NCI-H2171 (cell line): ENCODE measurements around the gene BCR.
A peak's percentile ranks its signal among the peaks of the same experiment; 100 is the strongest.

Experiments
- DNase-seq: peaks from one replicate; lab custom pipeline; 2025; lab: John Stamatoyannopoulos, UW

Gene BCR

DNA sequence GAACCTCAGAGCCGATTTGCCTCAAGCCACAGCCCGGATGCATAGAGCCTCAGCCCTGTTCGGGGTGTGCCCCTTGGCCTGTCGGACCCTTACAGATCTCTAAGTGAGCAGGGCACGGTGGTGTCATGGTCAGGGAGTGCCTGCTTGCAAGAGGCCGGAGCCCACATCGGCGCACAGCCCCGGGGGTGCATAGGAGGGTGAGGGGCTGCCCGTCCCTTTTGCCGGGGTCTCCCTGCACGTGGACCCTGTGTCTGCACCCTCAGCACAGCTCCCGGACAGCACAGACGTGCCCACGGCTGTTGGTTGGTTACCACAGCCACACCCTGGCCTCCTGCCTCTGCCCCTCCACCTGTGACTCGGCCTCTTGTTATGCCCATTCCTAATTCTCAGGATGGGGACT, 28.5 kb upstream of the BCR start:
- DNase-seq = no peak

DNA sequence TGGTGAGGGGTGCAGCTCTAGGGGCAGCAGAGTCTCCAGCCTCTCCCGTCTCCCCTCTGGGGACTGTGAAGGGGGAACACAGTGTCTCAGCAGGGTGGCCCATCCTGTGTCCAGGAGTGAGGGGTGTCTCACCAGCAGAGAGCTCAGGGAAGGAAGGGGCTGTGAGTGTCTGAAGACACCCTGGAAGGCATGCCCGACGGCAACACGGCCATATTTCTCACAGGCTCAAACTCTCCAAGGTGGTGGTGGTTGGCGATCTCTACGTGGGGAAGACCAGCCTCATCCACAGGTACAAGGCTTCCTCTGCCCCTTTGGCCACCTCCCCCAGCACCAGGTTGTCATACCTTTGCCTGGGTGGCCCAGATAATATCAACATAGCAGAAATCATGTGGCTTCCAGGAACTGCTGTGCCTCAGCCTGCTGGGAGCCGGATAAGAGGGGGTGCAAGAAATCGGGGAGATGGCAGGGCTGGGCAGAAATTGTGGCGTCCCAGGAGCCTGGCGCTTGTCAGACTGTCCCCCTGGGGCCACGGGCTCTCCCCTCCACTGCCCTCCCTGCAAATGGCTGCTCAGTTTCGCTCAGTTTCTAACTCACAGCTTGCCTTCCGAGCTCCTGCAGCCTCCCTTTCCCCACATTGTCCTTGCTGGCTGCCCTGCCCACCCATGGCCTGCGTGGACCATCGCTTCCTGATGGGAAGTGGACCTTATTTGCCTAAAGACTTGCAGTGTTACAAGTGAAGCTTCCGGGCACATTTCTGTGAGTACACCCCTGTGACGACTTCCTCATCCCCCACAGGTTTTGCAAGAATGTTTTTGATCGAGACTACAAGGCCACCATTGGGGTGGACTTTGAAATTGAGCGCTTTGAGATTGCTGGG, 27.8 kb upstream of the BCR start:
- DNase-seq = no peak

DNA sequence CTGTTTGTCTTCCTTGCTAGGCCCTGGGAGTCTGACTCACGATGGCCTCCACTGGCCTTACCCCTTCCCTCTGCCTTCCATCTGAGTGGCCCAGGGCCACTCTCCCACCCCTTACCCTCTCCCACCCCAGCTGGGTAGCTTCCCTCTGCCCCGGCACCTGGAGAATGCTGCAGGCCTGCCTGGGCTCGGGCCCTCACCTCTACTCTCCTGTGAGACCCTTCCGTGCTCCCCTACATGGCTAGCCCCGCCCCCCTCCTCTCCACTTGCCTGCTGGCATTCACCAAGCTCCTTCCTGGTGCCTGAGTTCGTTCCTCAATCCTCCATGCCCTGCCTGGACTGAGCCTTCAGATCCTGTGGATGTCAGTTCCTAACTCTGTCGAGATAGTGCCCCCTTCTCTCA, 26.3 kb upstream of the BCR start:
- DNase-seq = no peak

DNA sequence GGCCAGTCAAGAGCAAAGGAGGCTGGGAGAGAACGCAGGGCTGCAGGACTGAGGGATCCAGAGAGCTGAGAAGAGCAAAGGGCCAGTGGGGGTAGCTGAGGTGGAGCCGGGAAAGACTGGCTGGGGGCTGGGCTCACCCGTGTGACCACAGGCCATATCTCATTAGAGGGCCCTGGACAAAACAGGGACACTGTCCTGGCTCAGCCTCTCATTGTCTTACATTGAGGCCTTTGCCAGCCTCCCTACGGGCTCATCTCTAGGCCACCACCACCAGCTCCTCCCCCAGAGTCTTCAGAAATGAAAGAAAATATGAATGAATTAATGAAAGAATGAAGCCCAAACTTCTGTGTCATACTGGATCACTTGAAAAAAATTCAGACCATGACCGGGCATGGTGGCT, 25.8 kb upstream of the BCR start:
- DNase-seq = no peak

DNA sequence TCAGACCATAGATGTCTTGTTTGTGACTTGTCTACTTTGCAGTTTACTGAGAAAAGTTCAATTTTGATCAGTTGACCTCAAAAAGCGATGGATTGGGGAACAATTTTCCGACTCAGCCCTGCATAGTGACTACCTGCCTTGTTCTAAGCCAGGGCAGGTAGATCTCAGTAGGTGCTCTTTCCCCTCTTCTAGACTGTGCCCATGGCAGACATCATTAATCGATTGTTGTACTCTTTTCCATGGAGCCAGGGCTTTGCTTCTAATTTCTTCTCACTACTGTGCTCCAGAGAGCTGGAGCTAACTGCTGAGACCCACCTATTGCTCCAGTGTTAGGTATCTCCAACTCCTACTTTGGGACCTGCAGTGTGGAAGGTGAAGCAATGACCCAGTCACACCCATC, 25.2 kb upstream of the BCR start:
- no peak for DNase-seq

DNA sequence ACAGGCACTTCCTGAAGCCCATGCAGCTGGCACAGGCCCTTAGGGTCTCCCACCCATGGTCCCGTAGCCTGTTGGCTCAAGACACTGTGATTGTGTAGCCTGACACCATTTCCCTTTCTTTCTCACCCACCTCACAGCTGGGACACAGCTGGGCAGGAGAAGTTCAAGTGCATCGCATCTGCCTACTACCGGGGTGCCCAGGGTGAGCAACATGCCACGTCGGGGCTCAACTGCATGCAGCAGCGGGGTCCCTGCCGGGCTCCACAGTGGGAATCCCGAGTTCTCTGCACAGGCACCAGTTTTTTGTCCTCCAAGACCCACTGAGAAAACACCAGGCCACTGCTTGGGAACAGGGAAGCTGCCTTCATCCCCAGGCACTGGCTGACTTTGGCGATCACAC, 24.5 kb upstream of the BCR start:
- no peak for DNase-seq

DNA sequence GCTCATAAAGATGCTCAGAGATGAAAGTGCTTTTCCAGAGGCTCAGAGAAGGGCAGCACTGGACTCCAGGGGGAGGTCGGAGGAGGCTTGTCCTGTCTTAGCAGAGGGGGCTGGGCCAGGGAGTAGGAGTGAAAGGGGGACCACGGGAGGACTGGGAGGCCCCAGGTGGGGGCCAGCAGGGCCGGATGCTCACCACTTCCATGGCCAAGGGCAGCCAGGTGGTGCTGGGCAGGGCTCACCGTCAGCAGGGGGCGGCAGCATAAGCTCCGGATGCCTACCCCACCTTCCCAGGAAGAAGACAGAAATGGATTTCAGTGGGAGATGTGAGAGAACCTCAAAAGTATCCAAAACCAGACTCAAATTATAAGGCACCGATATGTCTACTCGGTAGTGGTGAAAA, 24.0 kb upstream of the BCR start:
- no peak for DNase-seq

DNA sequence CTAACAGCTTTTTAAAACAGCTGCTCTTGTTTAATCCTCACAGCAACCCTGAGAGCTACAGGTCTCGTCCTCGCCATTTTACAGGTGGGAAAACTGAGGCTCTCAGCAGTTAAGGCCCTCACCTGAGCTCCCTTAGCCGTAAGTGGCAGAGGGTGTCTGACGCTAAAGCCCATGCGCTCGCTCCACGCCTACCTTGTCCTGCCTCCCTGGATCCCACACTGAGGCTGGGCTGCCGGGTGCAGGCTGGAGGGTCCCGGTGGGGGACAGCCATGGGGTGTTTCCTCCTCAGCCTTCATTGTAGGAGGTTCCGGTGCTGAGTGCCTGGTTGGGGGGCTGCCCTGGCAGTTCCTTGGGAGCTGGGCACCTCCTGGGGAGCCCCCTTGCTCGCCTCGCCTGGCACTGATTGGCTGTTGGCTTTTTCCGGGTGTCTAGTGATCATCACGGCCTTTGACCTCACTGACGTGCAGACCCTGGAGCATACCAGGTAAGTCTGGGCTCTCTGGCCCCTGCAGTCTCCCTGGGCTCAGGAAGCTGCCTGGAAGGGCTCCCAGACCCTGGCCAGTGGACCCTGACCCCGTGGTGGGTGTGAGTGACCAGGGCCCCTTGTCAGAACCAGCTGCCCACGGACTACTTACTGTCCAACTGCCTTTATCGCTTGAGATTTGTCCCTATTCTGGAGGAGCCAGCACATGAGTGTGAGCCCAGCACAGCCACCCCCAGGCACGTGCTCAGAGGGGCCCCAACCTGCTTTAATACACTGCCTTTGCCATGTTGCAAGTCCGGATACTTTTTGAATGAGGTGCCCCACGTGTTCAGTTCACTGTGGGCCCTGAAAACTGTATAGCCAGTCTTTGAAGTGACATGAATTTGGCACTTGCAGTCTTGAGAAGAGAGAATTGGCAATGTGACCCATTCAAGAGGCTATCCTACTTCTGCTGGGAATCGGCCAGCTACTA, 22.5 kb upstream of the BCR start:
- no peak for DNase-seq

DNA sequence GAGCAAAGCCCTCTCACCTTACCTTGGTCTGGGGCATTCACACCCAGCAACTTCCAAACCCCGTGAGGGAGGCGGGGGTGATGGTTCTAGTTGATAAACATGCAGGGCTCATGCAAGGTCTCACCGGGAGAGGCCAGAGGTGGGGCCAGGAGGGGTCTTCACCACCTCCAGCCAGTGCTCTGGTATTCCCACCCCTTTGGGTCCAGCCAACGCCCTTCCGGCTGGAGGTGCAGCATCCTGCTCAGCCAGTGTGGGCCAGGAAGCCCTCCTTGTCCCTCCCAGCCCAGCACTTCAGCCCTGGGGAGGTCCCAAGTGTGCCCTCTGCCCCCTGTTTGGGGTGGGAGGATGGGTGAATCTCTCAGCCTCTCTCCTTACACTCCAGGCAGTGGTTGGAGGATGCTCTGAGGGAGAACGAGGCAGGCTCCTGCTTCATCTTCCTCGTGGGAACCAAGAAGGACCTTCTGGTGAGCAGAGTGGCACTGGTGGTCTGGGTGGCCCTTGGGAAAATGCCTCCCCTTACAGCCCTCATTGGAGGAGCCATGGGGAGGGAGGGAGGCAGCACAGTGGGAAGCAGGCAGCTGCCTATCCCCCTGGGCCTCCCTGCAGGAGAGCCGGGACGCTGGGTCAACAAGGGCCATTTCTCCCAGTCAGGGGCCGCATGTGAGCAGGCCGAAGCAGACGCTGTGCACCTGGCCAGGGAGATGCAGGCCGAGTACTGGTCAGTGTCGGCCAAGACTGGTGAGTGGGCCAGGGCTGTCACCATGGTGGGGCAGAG, 21.6 kb upstream of the BCR start:
- DNase-seq = no peak

DNA sequence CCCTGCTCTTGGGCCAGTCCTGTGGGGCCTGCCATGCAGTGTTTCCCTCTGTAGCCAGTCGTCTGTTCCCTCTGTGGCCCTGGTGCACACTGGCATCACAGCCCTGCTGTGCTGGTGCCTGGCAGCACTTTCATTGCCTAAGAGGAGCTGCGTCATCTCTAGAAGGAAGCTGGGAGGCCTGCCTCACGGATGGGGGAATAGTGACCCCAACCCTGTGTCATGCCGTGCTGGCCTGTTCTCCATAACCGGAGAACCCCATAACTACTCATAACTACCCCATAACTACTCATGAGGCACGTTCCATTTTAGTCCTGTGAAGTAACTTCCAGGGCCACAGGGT, 21.0 kb upstream of the BCR start:
- no peak for DNase-seq

DNA sequence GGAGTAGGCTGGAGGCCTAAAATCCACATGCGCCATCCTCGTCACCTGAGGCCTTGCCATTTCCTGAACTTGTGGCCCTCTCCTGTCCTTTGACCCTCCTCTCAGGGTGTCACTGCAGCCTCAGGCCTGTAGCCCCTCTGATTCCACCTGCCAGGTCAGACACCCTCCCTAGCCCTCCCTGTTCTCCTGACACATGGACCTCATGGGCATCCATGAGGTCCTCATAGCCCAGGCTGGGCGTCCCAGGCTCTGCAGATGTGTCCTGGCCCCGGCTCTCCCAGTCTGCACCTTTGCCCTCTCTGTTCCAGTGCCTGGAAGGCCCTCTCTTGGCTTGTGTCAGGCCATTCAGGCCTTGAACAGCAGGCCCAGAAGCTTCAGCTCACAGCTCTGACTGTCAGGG, 19.3 kb upstream of the BCR start:
- DNase-seq = no peak

DNA sequence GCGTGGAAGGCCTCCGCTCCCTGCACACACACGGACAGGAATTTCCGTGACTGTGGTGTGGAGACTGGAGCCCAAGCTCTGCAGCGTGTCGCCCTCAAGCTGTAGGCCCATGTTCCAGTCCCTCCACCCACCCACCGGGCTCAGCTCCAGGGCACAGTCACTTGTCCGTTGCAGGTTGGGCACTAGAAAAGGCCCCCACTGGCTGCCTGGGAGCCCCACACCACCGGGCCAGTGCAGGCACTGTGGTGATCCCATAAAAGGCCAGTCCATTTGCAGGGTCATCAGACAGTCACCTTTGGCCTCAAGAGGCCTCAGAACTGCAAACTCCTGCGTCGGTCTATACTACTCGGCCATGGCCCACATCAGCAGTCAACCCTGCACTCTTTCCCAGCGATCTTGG, 18.7 kb upstream of the BCR start:
- DNase-seq = no peak

DNA sequence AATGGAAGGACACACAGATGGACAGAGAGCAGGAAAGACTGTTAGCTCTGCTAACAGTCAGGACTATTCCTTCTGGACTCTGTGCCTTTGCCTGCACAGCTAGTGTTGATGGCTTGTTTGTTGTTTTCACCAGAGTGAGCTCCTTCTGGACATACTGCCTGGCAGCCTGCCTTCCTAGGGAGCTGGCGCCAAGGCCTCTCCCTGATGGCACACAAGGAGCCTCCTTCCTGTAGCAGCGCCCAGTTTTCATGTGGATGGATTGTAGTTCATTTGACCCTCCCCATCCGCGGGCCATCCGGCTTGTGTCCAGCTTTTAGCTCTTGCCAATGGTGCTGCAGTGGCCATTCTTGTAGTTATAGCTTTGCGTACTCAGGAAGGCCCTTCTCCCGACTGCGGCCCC, 16.6 kb upstream of the BCR start:
- peak; percentile 21 for DNase-seq

DNA sequence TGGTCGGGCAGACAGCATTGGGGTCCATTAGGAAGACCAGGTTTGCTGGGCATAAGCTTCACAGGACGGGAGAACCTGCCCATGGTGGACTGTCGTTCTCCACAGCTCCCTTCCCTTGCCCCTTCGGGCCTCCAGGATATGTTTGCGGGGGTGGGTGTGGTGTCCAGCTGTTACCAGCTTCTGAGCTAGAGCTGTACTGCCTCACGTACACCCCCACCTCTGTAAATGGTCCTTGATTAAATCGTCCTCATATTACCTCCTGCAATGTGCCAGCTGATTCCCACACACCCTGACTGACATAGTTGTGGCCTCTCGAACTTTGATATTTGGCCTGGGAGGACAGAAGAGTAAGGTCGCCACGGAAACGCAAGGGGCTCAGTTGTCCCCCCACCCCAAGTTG, 16.2 kb upstream of the BCR start:
- no peak for DNase-seq

DNA sequence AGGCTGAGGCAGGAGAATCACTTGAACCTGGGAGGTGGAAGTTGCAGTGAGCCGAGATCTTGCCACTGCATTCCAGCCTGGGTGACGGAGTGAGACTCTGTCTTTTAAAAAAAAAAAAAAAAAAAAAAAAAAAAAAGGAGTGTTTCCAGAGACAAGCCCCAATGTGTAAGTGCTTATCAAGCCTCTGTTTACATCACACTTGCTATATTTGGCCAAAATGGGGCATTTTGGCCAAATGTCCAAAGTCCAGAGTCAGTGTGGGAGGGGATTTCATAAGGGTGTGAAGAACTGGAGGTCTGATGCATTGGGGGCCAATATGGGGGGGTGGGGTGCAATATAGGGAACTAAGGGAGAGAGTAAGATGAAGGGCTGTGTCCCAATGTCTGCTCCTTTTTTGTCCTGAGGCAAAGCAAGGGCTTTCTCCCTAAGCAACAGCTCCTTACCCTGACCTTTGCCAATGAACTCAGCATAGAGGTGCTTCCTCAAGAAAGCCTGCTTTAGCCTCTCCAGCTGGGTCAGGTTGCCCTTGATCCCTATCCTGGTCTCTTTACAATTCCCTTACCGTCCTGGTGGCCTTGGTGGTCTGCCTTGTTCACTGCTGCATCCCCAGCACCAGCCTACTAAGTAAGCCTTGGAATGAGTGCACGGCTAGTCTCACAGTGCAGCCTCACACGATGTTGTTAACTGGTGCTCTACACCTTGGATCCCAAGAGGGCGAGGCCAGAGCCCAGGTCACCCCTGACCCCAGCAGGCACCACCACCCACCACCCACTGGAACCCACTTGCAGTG, 14.1 kb upstream of the BCR start:
- no peak for DNase-seq

DNA sequence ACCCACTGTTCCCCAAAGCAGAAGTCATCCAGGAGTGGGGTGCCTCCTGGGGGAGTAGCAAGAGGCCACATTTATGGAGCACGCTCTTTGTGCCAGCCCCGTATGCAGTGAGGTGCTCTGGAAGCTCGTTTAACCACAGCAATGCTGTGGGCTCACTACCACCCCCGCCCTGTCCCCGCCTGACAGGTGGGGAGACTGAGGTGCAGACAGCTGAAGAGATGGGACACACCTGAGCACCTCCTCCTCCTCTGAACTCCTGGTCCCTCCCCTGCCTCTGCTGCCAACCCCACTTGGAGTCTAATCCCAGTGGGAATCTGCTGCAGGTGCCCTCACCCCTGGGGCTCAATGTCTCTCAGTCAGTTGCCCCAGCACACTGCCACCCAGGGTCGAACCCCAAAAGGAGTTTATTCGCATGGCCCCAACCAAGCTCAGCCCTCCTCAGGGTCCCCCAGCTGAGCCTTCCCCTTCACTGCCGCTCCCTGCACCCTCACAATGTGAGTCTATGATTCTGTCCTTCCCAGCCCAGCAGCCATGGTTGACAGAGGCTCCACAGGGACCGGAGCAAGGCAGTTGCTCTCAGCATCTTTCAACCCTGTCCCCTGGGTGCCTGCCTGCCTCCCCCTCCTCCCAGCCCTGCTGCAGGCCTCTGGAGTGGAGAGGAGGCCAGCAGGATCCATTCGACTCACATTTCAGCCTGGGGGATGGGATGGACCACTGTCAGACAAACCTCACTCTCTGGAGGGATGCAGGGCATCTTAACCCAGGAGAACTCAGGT, 13.3 kb upstream of the BCR start:
- DNase-seq = peak; percentile 76

DNA sequence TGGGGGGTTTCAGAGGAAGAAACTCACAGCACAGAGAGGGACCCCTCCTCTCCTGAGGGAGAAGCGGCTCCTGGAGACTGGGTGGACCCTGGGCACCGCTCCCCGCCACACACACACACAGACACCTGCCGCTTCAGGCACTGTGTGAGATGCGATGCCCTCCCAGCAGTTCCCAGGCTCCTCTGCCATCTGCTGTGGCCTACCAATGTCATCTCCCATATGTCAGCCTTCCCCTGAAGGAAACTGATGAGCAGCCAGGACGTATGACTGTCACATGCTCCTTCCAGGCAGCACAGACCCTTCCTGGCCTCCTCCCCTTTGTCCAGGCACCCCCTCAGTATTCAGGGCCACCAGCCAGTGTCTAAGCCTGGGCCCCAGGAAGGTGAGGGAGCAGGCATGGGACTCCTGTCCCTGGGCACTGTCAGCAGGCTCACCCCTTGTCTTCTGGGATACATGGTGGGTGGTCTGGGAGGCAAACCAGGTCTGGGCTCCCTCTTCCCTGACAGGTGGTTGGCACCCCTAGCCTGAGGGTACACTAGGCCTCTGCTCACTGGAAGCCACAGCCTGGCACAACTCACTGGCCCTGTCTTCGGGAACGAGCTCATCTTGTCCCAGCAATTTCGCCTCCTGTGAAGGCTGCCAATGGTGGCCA, 11.8 kb upstream of the BCR start:
- DNase-seq = peak; percentile 80

DNA sequence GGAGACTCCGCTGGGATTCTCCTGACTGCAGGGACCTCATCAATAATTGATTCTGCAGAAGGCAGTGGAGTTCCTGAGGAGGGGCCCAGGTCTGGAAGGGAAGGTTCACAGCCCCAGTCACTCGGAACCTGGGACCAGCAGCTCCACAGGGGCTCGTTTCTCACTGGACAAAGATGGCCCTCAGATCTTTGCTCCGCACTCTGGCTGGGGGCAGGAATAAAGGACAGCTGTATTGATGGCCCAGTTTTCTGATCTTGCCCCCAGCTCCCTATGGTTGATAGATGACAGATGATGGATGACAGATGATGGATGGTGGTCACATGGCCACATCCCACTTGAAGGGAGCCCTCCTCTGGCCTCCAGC, 11.3 kb upstream of the BCR start:
- no peak for DNase-seq

DNA sequence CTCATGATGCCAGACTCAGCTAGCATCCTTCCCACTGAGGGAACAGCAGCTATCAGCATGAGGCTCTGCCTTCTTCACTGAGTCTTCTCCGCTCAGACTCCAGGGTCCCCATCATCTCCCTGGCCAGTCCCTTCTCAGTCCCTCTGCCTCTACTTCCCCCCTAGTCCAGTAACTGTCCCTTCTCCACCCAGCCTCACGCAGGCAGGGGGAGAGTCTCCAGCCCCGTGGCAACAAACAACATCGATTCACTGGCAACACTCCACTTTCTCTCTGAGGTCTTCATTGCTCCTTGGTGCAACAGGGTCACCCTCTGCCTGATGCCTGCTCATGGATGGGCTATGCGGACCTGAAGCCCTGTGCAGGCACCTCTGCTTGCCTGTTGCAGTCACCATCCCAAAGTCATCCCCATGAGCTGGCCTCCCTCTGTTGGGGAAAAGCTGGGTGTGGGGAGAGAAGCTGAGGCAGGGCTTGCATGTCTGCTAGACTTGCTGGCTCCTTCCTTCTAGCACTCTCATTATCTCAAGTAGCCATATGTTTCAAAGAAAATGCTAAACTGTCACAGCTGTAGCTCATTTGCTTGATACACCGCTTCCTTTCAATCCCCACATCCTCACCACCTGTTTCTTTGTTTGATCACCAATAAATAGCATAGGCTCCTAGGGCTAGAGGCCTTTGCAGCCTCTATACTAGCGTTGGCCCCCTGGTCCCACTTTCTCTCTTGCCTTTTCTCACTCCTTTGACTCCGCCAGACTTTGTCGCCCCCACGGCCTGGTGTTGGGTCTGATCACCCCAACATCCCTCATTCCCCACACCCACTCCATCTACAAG, 4.3 kb upstream of the BCR start:
- DNase-seq = peak; percentile 75

DNA sequence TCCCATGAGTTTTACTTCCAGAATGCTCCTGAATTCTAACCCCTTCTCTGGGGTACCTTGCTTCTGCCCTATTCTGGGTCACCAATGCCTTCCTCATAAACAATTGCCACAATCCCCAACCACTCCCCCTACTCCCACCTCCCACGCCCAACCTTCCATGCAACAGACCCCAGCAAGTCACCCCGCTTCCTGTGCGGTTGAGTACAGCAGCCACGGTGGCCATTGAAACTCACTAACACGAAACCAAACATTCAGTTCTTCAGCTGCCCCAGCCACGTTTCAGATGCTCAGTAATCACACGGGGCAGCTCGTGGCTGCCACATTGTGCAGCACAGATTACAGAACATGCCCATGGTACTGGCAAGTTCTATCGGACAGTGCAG, 3.7 kb upstream of the BCR start:
- no peak for DNase-seq
